HUDEP-2 (cell line): ENCODE measurements around the gene LCTL.

Source experiments
- DNase-seq, 76 experiments: peaks; one replicate each; lab custom pipeline; 2025; ENCODE audit not compliant: unreplicated experiment in 76 of 76; lab: John Stamatoyannopoulos, UW

Gene LCTL, protein sequence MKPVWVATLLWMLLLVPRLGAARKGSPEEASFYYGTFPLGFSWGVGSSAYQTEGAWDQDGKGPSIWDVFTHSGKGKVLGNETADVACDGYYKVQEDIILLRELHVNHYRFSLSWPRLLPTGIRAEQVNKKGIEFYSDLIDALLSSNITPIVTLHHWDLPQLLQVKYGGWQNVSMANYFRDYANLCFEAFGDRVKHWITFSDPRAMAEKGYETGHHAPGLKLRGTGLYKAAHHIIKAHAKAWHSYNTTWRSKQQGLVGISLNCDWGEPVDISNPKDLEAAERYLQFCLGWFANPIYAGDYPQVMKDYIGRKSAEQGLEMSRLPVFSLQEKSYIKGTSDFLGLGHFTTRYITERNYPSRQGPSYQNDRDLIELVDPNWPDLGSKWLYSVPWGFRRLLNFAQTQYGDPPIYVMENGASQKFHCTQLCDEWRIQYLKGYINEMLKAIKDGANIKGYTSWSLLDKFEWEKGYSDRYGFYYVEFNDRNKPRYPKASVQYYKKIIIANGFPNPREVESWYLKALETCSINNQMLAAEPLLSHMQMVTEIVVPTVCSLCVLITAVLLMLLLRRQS

DNA sequence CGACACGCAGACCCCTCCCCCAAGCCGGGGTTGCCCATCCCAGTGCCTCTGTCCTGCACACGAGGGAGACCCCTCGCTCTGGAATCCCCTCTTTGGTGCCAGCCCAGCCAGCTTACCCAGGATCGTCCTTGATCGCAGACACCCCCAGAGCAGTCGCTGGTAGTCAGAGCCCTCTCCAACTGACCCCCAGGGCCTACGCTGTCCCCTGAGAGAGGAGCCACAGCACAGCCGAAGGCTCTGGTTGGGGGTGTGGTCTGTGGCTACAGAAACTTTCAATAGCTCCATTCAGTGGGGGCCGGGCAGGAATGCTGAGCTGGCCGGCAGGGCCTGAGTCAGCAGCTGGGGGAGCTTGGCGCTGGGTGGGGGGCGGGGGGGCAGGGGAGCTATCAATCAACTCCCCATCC lies at the start of gene LCTL:
Gene LCTL (minus strand): TSS at position 258 of the 404 bp plus-strand sequence. CDS start 633 bp downstream, outside the sequence.
- no peak for DNase-seq

DNA sequence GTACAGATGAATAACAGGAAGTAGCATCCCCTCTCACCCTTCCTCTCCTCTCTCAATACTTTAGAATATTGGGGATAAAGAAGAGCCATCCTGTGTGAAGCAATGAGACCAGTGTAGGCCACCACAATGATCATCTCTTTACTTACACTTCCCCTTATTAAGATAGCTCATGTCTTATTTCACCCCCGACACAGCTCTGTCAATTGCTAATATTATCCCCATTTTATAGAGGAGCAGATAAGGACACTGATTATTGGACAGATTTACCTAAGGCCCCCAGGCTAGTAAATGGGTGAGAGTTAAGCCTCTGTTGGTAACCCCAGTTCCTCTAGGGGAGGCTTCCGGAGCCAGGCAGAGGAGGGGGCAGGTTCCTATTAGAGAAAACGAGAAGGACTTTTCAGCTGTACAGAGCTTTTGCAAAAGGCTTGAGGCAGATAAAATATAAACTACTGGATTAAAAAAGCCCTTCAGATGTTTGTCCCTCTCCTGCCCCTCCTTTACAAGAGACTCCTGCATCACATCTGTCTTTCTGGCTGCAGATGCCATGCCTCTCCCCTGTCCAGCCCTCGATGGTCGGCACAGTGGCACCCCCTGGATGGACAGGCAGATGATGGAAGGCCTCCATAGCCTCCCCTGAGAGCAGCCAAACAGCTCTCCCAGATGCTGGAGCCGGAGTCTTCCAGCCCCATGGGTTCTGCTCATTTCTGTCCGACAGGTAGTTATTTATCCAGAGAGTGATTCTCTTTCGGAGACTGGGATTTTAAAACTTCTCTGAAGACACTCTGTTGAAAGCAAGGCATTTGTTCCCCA lies 49.4 kb upstream of the LCTL start:
- DNase-seq: no peak

DNA sequence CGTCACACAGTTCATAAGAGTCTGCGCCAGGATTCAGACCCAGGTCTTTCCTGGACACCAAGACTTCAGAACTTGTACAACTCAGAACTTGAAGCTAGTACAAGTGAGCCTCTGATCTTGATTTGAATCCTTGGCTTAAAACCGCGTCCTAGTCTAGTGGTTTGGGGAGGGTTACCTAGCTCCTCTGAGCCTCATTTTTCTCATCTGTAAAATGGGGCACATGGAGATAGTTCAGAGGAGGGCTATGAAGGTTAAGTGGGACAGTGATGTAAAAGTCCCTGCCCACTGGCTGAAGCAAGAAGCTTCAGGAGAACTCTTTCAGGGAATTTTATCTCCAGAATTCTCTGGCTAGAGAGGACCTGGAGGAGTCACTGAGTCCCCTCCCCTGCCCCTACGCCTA lies 48.7 kb upstream of the LCTL start:
- DNase-seq: no peak

DNA sequence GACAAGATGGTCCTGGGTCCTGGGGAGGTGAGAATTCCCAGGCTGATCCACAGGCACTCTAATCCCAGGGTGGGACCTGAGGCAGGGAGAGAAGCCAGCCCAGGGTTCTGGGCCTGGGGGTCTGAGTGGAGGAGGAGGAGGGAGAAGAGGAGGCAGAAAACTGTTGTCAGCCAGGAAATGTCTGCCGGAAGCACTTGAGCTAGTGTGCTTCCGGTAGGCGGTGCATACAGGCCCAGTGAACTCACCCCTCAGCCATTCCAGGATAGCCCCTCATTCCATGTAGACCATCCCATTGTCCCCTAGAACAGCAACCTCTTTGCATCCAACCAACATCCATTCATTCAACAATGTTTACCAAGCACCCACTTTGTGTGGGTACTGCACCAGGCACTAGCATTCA lies 47.9 kb upstream of the LCTL start:
- no peak for DNase-seq

DNA sequence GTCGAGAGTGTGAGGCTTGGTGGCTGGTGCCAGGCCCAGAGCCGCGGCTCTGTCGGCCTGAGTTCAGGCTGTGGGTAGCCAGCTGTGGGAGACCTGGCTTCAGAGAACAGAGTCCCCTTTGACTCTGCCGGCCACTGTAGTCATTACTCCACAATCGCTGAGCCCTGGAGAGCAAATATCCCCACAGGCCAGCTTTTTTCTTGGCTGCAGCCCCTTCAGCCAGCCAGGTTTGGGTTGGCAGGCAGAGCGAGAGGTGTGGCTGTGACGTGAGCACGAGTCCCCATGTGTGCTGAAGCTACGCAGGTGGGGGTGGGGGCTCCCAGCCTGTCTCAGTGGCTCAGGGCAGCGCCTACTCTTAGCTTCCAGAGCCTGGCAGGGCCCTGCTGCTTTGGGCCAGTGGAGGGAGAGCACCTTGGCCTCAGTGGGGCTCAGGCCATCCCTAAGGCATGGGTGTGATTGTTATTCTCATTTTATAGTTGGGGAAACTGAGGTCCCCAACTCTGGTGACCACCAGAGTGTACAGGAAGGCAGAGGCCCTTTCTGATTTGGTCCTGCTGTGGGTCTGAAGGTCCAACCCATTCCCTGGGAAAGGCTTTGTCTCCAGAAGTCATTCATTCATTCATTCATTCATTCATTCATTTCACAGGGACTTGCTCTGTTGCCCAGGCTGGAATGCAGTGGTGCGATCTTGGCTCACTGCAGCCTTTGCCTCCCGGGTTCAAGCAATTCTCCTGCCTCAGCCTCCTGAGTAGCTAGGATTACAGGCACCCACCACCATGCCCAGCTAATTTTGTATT lies 45.7 kb upstream of the LCTL start:
- no peak for DNase-seq

DNA sequence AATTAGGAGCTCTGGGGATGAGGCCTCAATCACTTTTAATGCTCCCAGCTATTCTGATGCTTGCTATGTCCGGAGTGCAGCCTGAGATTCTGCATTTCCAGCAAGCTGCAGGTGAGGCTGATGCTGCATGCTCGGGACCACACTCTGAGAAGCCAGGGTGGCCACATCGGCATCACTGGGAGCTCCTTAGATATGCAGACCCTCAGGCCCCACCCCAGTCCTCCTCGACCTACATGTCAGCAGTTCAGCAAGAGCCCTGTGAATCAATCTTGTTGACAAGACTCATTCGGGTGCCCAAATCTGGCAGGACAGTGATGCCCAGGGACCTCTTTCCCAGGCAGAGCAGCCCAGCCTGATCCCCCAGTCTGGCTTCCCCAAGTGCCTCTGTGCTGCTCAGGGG lies 44.1 kb upstream of the LCTL start:
- no peak for DNase-seq

DNA sequence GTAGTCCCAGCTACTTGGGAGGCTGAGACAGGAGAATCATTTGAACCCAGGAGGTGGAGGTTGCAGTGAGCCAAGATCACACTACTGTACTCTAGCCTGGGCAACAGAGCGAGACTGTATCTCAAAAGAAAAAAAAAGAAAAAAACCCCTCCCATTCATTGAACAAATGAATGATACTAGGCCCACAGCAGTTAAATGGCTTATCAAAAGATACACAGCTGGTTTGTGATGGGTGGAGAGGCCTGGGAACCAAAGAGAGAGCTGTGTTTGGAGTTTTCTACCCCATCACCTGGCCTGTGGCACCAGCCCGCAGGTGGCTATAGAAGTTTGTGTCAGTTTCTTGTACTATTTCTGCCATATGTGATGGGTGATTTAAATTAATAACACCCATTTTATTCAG lies 43.1 kb upstream of the LCTL start:
- DNase-seq: peak in 1 of 76 experiments; percentile 15

DNA sequence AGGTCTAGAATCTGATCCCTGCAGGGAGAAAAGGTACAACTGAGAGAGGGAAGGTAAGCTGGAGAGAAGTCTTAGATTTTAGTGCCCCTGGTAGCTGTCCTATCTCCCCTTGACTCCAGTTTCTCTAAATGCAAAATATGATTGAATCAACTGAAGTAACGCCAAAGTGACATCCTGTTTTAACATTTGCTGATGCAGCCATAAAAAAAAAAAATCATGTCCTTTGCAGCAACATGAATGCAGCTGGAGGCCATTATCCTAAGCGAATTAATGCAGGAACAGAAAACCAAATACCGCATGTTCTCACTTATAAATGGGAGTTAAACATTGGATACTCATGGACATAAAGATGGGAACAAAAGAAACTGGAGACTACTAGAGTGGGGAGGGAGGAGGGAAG lies 42.4 kb upstream of the LCTL start:
- no peak for DNase-seq

DNA sequence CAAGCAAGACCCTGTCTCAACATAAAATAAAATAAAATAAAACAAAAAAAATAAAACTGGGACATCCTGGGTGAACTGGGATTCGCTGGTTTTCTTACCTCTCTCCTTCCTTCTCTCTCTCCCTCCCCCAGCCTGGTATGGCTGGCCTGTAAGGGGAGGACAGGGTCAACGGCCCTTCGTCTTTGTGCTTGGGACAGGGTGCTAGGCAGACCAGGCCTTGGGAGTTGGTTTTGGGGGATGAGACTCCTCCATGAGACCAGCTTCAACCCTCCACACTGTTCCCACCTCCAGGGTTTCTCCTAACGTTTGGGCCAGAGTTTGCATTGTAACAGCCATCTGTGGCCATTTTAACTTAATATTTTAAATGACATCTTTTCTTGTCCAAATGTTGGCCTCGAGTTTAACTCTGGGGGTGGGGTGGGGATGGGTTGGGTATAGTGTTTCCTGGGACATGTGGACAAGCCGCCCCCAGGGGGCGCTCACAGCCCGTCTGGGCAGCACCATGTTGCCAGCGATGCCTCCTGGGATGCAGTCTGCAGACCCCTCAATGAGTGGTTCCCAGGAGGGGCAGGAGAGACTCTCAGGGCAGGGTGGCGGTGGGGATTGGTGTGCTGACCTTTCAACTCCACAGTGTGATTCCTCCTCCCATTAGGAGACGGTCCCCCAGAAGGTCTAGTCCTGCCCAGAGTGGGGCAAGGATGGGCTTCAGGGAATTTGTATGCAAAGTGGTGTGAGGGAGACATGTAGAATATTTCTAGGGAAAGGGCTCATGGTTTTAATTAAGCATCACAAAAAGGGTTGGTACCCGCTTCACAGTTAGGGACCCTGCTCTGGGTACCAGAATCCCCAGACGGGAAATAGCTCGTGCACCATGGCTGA lies 37.7 kb upstream of the LCTL start:
- peak in 53 of 76 experiments; percentile 1 to 65 (median 30) for DNase-seq

DNA sequence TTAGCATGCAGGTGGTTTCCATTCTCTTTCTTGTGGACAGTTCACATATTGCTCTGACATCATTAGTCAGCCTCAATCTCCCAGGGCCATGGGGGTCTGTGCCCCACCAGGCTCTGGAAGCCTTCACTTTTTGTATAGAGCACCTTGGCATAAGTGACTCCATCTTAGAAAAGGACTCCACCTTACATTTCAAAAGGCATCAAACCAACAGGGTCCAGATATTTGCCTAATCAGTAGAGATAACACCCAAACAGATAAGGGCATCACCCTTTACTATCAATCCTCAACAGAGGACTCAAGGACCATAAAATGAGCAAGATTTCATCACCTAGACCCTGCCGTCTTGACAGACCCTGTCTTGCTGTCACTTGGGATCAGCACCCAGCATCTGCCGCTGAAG lies 35.7 kb upstream of the LCTL start:
- DNase-seq: no peak

DNA sequence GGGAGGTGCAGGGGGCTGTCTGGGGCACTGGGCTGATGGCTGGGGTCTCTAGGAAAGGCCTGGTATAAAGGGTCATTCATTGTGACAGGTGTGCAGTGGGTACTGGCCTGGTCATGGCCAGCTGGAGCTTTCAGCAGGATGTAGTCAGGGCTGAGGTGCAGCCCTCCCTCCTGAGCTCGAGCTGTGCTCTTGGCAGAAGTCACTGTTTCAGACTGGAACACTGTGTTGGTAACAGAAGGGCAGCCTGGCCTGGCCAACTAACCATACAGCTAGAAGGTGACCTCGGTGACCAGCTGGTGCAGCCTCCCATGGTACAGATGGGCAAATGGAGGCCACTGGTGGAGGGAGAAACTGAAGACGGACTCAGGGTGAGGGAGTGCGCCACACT lies 34.4 kb upstream of the LCTL start:
- DNase-seq: no peak

DNA sequence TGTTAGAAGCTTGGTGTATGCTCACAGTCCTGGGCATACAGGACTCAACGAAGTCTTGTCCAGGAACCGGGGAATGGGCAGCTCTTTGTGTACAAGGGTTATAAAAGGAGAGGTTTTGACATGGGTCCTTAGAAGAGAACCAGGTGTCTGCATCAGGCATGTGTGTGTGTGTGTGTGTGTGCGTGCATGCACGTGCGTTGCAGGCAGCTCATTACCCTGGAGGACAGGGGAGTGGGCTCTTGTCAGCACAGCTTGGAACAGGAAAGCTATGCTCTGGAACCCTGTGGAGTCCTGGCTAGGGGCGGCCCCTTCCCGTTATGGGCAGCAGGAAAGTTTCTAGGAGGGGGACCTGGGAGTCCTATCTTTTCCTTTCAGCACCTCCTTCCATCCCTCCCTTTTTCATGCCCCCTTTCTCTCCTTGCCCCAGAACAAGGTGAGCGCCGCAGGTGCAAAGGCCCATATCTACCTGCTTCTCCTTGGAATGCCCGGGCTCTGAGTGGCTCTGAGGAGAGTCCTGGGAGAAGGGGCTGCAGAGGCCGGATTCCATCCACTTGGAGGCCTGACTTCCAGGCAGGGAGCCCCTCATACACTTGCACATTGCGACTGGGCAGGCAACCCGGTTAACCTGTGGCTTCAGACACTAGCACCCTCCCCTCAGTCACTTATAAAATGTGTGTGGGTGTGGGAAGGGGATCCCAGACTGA lies 33.9 kb upstream of the LCTL start:
- no peak for DNase-seq

DNA sequence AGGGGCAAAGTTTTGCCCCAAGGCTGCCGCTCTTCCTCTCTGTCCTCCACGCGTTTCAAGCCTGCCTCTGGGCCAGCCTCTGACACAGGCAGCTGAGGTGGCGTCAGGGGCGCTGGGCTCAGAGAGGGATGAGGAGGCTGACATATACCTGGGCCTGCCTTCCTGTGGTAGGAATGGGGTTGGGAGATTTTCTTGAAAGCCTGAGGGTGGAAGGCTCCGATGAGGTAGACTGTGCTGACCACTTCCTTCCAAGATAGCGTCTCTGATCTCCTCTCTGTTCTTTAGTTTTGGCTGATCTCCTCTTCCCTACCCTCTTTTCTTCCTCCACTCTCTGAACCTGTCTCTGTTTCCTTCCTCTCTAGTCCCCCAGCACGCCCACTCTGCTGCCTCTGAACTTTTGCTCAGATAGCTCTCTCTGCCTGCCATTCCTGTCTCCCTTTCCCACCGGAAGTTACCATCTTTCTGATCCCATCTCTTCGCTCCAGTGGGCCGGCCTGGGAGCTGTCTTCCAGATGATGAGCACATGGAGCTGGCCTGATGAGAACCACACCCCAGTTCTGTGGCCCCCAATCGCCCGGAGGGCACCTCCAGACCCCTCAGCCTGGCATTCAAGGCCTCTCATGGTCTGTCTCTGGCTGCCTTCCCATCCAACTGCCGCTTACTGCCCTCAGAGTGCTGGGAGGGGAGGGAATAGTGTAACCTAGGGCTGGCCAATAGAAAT lies 32.5 kb upstream of the LCTL start:
- no peak for DNase-seq

DNA sequence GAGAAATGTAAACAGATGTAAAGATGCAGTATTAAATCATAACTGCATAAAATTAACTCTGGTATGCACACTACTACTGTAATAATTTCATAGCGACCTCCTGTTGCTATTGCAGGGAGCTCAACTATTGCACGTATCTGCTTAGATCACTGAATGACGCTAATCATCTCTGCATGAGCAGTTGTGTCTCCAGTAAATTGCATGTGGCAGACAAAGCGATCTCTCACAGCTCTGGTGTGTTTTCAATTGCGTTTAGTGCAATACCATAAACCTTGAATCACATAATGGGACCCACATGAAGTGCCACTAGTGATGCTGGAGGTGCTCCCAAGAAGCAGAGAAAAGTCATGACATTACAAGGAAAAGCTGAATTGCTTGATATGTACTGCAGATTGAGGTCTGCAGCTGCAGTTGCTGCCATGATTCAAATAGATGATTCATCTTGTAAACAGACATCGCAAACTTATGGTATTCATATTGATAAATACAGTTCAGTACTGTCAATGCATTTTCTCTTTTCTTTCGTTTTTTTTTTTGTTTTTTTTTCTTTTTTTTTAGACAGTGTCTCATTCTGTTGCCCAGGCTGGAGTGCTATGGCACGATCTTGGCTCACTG lies 30.2 kb upstream of the LCTL start:
- DNase-seq: no peak

DNA sequence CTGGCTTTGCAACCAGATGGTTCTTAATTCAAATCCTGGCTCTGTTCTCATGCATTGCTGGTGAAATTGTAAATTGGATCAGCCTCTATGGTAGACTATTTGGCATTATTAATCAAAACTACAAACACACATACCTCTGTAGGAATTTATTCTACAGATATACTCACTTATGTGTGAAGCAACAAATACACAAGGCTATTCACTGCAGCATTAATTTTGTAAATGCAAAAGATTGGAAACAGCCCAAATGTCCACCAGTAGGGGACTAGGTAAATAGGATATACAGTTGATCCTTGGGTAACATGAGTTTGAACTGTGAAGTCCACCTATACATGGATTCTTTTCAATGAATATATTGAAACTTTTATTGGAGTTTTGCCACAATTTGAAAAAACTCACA lies 29.5 kb upstream of the LCTL start:
- DNase-seq: no peak

DNA sequence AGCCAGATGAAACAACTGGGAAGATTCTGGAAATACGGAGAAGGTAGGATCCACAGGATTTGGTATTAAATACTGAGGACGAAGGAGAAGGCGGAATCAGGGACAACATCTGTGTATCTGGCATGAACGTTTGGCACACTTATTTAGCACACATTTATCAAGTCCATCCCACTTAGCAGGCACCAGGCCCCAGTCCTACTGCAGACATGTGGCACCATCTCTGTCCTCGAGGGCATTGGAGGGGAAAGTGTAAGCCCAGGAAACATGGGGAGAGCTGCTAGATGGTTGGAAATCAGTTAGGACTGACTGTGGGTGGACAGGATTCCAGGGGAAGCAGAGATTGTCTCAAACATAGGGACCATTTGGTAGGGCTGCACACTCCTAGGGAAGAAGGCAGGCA lies 29.0 kb upstream of the LCTL start:
- no peak for DNase-seq

DNA sequence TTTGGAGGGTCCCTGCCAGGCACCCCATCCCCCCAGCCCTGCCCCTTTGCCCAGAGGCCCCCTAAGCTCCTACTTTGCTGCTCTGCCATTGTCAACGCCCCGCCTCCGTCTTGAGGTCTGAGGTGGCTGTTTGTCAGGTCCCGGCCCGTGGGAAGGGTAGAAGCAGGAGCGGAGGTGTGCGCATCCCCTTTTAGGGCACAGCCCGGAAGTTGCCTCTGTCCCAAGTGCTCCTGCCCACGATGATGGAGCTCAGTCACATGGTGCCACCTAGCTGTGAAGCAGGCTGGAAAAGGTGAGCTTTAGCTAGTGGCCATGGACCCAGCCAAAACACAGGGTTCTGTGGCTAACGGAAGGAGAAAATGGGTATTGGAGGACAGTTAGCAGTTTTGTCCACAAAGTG lies 28.5 kb upstream of the LCTL start:
- no peak for DNase-seq

DNA sequence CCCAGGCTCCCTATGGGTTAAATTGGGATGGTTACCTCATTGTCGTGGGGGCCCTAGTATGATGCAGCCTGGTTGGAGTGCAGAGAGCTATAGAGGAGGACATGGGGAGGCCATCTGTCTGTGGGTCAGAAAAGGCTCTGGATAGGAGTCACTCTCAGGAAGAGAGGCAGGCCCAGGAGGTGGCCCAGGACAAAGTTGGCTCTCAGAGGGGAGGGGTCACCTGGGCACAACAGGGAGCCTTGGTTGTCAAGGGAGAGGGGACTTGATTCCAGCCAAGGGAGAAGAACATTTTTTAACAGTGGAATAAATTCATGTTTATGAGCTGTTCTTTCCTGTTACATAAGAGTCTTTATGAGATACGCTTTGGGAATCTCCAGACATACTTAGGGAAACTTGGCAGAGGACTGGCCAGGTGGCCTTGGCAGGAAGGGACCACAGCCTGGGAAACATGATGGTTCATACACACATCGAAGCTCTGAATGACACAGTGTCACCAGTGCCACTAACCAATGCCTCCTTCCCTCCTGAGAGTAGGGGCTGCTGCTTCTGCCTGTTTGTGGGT lies 27.5 kb upstream of the LCTL start:
- no peak for DNase-seq
